HG02763 (cell line): ENCODE measurements around the gene SLC16A11.

Source experiments
- ATAC-seq: cut with Tn5 transposase; IDR thresholded peaks from one replicate; pipeline ENCODE4 v1.9.1; 2021; ENCODE audit warnings: mild to moderate bottlenecking, moderate library complexity; ENCODE audit not compliant: unreplicated experiment

Gene SLC16A11

DNA sequence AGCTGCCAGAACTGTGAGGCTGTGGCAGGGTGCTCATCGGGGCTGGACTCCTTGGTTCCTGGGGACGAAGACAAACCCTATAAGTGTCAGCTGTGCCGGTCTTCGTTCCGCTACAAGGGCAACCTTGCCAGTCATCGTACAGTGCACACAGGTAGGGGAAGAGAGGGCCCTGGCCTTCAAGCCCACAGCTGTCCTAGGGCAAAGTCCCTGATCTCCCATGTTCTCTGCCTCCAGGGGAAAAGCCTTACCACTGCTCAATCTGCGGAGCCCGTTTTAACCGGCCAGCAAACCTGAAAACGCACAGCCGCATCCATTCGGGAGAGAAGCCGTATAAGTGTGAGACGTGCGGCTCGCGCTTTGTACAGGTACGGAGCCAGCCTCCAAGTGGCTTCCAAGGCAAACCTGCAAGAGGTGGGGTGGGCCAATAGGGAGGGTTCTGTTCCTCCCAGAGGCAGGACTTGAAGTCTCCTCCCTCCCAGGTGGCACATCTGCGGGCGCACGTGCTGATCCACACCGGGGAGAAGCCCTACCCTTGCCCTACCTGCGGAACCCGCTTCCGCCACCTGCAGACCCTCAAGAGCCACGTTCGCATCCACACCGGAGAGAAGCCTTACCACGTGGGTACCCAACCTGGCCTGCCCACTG lies 17.3 kb downstream of the SLC16A11 start:
- no peak for ATAC-seq

DNA sequence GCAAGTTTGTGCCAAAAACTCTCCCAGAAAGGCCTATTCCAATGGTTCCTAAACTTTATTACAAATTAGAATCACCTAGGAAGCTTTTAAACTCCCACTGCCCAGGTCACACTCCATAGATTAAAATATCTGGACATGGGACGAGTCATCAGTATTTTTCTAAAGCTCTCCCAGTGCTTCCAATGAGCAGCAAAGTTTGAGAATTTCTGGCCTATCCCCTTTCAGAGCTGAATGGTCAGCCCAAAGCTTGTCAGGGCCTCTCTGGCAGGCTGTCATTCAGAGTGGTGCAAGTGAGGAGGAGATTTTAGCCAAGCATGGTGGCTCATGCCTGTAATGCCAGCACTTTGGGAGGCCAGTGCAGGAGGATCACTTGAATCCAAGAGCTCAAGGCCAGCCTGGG lies 18.6 kb downstream of the SLC16A11 start:
- ATAC-seq = no peak

DNA sequence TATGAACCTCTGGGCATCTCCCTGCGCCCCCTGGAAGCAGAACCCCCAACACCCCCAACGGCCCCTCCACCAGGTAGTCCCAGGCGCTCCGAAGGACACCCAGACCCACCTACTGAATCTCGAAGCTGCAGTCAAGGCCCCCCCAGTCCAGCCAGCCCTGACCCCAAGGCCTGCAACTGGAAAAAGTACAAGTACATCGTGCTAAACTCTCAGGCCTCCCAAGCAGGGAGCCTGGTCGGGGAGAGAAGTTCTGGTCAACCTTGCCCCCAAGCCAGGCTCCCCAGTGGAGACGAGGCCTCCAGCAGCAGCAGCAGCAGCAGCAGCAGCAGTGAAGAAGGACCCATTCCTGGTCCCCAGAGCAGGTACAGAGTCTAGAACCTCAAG lies 19.5 kb downstream of the SLC16A11 start:
- ATAC-seq = no peak

DNA sequence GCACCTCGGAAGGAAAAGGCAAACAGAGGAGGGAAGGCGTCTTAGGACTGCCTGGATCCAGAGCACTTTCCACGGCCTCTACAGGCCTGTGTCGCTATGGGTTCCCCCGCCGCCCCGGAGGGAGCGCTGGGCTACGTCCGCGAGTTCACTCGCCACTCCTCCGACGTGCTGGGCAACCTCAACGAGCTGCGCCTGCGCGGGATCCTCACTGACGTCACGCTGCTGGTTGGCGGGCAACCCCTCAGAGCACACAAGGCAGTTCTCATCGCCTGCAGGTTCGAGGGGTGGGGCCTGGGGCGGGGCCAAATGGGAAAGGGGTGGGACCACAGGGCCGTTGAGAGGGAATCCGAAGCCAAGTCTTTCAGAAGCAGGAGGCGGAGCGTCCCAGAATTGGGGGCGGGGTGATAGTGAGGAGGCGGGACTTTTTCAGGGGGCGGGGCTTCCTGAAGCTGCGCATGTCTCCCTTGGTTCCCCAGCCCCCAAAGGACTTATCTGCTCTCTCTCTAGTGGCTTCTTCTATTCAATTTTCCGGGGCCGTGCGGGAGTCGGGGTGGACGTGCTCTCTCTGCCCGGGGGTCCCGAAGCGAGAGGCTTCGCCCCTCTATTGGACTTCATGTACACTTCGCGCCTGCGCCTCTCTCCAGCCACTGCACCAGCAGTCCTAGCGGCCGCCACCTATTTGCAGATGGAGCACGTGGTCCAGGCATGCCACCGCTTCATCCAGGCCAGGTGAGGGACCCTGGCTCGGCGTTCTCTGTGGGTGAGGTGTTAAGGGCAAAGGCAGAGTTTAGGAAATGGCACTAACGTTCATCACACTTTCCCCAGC lies 20.1 kb downstream of the SLC16A11 start:
- ATAC-seq = peak; percentile 39

GRCh38 chr17:7022781-7023571 lies 20.9 kb downstream of the SLC16A11 start, which contains the start of gene BCL6B:
BCL6B (plus strand) TSS chr17:7023050; CDS start chr17:7023672, 622 bp downstream.
- ATAC-seq = no peak

GRCh38 chr17:7021993-7022778 lies 21.7 kb downstream of the SLC16A11 start:
- no peak for ATAC-seq

DNA sequence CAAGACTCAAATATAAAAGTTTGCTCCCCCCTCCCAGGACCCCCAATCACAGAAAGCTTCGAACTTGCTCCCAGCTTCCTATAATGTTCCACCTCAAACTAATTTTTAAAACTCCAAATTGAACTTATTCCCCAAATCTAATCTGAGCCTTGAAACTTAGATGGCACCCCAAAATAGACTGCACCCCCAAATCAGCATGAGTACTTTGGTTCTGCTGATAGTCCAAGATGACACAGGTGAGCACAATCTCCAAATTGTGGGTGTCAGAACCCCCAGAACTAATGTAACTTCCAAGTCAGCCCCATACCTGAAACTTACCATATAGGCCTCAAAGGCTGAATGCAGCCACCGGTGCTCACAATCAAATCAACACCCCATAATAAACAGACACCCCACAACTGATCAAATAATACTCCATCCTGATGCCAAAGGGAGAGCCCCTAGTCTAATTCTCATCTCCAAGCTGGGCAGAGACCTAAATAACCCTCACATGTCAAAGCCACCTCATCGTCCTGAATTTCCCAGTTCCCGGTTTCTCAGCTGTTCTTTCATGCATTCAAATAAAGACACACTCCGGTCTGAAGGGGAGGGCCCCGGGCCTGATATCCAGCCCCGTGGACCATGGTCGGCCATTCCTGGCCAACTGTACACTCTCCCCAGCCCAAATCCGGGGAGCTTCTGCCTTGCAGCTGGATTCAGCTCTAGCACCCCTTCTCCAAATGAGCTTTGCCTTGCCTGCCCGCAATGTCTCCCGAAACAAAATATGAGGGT lies 22.8 kb downstream of the SLC16A11 start:
- no peak for ATAC-seq

- no peak for ATAC-seq
These were observed 23.9 kb downstream of the SLC16A11 start for GRCh38 chr17:7019839-7020519.

DNA sequence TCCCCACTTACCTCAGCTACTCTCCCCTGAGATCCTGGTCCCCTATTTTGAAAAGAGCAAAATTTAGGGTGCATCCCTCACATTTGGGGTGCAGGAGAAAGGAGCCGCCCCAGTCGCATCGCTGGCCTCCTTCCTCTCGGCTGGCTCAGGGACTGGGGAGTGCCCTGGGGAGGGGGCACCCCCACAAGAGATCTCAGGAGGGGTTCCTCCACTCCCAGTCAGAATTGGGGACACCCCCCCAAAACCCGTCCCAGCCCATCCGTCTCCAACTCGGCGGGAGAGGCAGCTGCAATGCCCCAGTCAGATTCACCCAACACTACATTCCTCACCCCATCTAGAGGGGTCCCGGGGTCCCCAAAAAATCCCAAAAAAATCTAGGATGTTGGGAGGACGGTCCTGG lies 24.5 kb downstream of the SLC16A11 start:
- no peak for ATAC-seq

DNA sequence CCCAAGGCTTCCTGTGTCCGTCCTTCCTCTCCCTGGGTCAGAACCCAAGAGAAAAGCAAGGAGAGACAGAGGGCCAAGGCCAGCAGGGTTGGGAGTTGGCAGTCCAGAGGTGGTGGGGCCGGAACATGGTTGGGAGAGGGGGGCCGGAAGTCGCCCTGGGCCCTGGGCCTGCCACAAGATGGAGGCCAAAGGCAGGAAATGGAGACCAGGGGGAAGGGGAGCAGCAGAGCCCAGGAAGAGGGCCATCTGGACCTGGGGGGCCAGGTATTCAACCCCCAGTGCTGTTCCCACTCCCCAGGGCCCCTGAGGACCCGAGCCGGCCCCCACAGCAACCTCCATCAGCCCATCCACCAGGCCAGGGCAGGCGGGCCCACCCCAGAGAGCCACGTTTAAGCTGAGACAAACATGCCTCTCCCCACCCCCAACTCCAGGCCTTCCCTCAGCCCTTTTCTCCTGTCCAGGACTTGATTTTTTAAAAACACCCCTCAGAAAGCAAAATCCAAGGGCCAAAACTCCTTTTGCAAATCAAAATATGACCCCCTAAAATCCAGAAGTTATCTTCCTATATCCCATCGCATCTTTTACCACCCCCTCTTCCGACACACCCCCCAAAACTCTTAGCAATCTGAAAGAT lies 25.4 kb downstream of the SLC16A11 start:
- no peak for ATAC-seq

DNA sequence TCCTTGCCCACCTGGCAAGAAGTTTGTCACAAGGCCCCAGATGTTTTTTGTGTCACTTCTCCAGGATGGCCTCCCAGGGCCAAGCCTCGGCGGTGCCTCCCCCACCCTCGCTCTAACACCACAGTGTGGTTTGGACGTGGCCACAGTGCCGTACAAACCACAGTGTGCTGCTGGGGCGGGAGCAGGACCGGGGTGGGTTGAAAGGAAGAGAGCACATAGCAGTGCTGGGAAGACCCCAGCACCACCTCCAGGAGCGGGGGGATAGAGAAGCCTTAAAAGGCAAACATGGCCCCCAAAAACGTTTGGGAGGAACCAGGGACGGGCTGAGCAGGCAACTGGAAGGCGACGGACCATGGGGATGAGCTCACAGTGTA lies 26.1 kb downstream of the SLC16A11 start:
- ATAC-seq = no peak

- ATAC-seq = no peak
These were observed 26.7 kb downstream of the SLC16A11 start for GRCh38 chr17:7016886-7017826.

GRCh38 chr17:7016418-7016817 lies 27.5 kb downstream of the SLC16A11 start:
- no peak for ATAC-seq

GRCh38 chr17:7014995-7015958 lies 28.6 kb downstream of the SLC16A11 start:
- ATAC-seq = peak; percentile 4

- ATAC-seq = peak; percentile 80
These were observed 29.5 kb downstream of the SLC16A11 start for GRCh38 chr17:7014261-7014994.

GRCh38 chr17:7011942-7012254 lies 32.0 kb downstream of the SLC16A11 start:
- ATAC-seq = no peak
